HepG2 (cell line): ENCODE measurements around the gene PRKD2. TPM values are rescaled to one million over a fixed set of nuclear protein-coding genes. Genes with fewer than 3 reads are reported as not detected.

Source experiments
- JUNB ChIP-seq: sonication (generic); formaldehyde crosslinking; IDR thresholded peaks from 2 replicates; pipeline ENCODE4 v1.8.0; 2022; ENCODE audit warnings: missing genetic modification reagents, mild to moderate bottlenecking, borderline replicate concordance
- KMT2B ChIP-seq: IDR thresholded peaks from 2 replicates; pipeline ENCODE4 v1.6.1; 2016; ENCODE audit warnings: missing genetic modification reagents, missing compliant biosample characterization
- MED8 ChIP-seq: sonication (generic); formaldehyde crosslinking; IDR thresholded peaks from 2 replicates; pipeline ENCODE4 v1.8.1; 2023; ENCODE audit warnings: mild to moderate bottlenecking, missing genetic modification reagents; ENCODE audit not compliant: insufficient replicate concordance
- NR1H2 ChIP-seq: sonication (generic); formaldehyde crosslinking; IDR thresholded peaks from 2 replicates; pipeline ENCODE4 v1.8.1; 2022; ENCODE audit warnings: low read depth, missing genetic modification reagents, borderline replicate concordance
- POGZ ChIP-seq: sonication (generic); formaldehyde crosslinking; IDR thresholded peaks from 2 replicates; pipeline ENCODE4 v1.4.0; 2020; ENCODE audit warnings: mild to moderate bottlenecking, missing genetic modification reagents
- PRPF4 ChIP-seq: fragments of 200-400 bp; formaldehyde crosslinking; IDR thresholded peaks from 2 replicates; pipeline ENCODE4 v1.6.1; 2016; ENCODE audit warnings: low read length, low read depth; ENCODE audit not compliant: poor library complexity, severe bottlenecking
- SAFB2 ChIP-seq: sonication (generic); formaldehyde crosslinking; IDR thresholded peaks from 2 replicates; pipeline ENCODE4 v1.5.1; 2020; ENCODE audit warnings: missing genetic modification reagents, low read depth, mild to moderate bottlenecking, borderline replicate concordance
- SETDB1 ChIP-seq: sonication (generic); formaldehyde crosslinking; IDR thresholded peaks from 2 replicates; pipeline ENCODE4 v1.5.1; 2020; ENCODE audit warnings: missing genetic modification reagents, mild to moderate bottlenecking, borderline replicate concordance
- SOX13 ChIP-seq, 3 experiments: fragments of 450-650 bp in 1 of 3; sonication (generic) in 1 of 3; formaldehyde crosslinking in 1 of 3; IDR thresholded peaks in 2 of 3; conservative IDR thresholded peaks in 1 of 3; 2 replicates each; pipeline versions ENCODE4 v1.5.0 to v1.6.1; 2016 to 2020; ENCODE audit warnings: antibody characterized with exemption in 1 of 3, mild to moderate bottlenecking in 1 of 3, missing compliant biosample characterization in 1 of 3, missing genetic modification reagents in 1 of 3, moderate library complexity in 1 of 3
- TERF1 ChIP-seq: sonication (generic); formaldehyde crosslinking; IDR thresholded peaks from 2 replicates; pipeline ENCODE4 v1.8.0; 2022; ENCODE audit warnings: mild to moderate bottlenecking, missing genetic modification reagents, moderate library complexity
- ZBTB2 ChIP-seq: sonication (generic); formaldehyde crosslinking; IDR thresholded peaks from 2 replicates; pipeline ENCODE4 v1.8.0; 2022; ENCODE audit warnings: low read depth, missing genetic modification reagents
- ZNF18 ChIP-seq: sonication (generic); formaldehyde crosslinking; IDR thresholded peaks from 2 replicates; pipeline ENCODE4 v1.8.0; 2022; ENCODE audit warnings: mild to moderate bottlenecking, missing genetic modification reagents; ENCODE audit not compliant: insufficient replicate concordance
- ZNF276 ChIP-seq: sonication (generic); formaldehyde crosslinking; IDR thresholded peaks from 2 replicates; pipeline ENCODE4 v1.4.0; 2020; ENCODE audit warnings: mild to moderate bottlenecking, low read depth, missing genetic modification reagents
- ZNF354B ChIP-seq: sonication (generic); formaldehyde crosslinking; IDR thresholded peaks from 2 replicates; pipeline ENCODE4 v1.8.0; 2022; ENCODE audit warnings: mild to moderate bottlenecking, missing genetic modification reagents
- ZNF605 ChIP-seq: sonication (generic); formaldehyde crosslinking; IDR thresholded peaks from 2 replicates; pipeline ENCODE4 v1.8.0; 2022; ENCODE audit warnings: mild to moderate bottlenecking, missing genetic modification reagents
- ZNF687 ChIP-seq: sonication (generic); formaldehyde crosslinking; IDR thresholded peaks from 2 replicates; pipeline ENCODE4 v1.5.1; 2020; ENCODE audit warnings: mild to moderate bottlenecking, missing genetic modification reagents, moderate library complexity
- ZSCAN20 ChIP-seq: sonication (generic); formaldehyde crosslinking; IDR thresholded peaks from 2 replicates; pipeline ENCODE4 v1.4.0; 2020; ENCODE audit warnings: missing genetic modification reagents, mild to moderate bottlenecking, borderline replicate concordance
- ZZZ3 ChIP-seq: sonication (generic); formaldehyde crosslinking; IDR thresholded peaks from 2 replicates; pipeline ENCODE4 v1.4.0; 2020; ENCODE audit warnings: missing genetic modification reagents, mild to moderate bottlenecking, borderline replicate concordance
- polyA plus RNA-seq, 8 experiments: library from polyadenylated mRNA; depleted of rRNA in 3 of 8; stranded (reverse) in 7 of 8; unstranded in 1 of 8; fragments of >200 nt; fragmentation: Illumina TruSeq in 4 of 8; extraction: Trizol in 4 of 8; gene quantifications; 2 replicates each; pipeline versions ENCODE4 v1.2.1 to v1.2.3, GENCODE V29; 2011 to 2016; ENCODE audit warnings: low read depth in 4 of 8, missing spikeins in 1 of 8, mixed read lengths in 1 of 8; ENCODE audit not compliant: insufficient read depth in 1 of 8
- total RNA-seq, 5 experiments: library from RNA; depleted of rRNA; stranded (reverse); fragments of >200 nt; fragmentation: Illumina TruSeq; extraction: Trizol; gene quantifications; 2 replicates each; pipeline ENCODE4 v1.2.3, GENCODE V29; 2016; ENCODE audit warnings: low read depth in 1 of 5

The PRKD2 gene
- total and polyA plus RNA-seq, 2 of the 13 experiments (the other 11 are each of a cell fraction or from before 2014, with no cell fraction given): 6.7 to 7.3 TPM

GRCh38 chr19:46761418-46761831 lies 44.5 kb upstream of the PRKD2 start (continued):
- TF ChIP-seq ZNF276 (CRISPR knock-in tag) (no peak), KMT2B (CRISPR knock-in tag) (no peak), ZSCAN20 (CRISPR knock-in tag) (0 out of 2 replicates have a peak, but pooled peaks have one; percentile 37), SOX13 (IDR thresholded peaks at IDR 0.05) (no peak), SOX13 (CRISPR knock-in tag; conservative IDR thresholded peaks at IDR 0.05 in 1 of 2, IDR thresholded peaks at IDR 0.05 in 1 of 2) (peak in 1 of 2 experiments; percentile 46; a peak in 2 of 4 replicates), ZNF605 (0 out of 2 replicates have a peak, but pooled peaks have one; percentile 46), JUNB (CRISPR knock-in tag) (no peak), NR1H2 (CRISPR knock-in tag) (no peak), POGZ (CRISPR knock-in tag) (no peak), ZZZ3 (CRISPR knock-in tag) (no peak), ZBTB2 (CRISPR knock-in tag) (no peak), PRPF4 (no peak), SETDB1 (CRISPR knock-in tag) (0 out of 2 replicates have a peak, but pooled peaks have one; percentile 26), ZNF18 (peak; percentile 35), SAFB2 (CRISPR knock-in tag) (no peak), ZNF687 (no peak; the same call in 1 of the 2 replicates), ZNF354B (CRISPR knock-in tag) (no peak), MED8 (CRISPR knock-in tag) (no peak), TERF1 (CRISPR knock-in tag) (no peak)
